ENCODE data around the gene SLC35B1. TPM values are rescaled to one million over a fixed set of nuclear protein-coding genes. Genes with fewer than 3 reads are reported as not detected.
"Not testable (repeated sequence)": the region's sequence is repeated elsewhere in the genome, so short reads cannot be mapped to it uniquely, and the experiment has no call there.

SLC35B1 gene
- total RNA-seq, 2 experiments from 2014 or later = 51.2 to 51.4 TPM

DNA sequence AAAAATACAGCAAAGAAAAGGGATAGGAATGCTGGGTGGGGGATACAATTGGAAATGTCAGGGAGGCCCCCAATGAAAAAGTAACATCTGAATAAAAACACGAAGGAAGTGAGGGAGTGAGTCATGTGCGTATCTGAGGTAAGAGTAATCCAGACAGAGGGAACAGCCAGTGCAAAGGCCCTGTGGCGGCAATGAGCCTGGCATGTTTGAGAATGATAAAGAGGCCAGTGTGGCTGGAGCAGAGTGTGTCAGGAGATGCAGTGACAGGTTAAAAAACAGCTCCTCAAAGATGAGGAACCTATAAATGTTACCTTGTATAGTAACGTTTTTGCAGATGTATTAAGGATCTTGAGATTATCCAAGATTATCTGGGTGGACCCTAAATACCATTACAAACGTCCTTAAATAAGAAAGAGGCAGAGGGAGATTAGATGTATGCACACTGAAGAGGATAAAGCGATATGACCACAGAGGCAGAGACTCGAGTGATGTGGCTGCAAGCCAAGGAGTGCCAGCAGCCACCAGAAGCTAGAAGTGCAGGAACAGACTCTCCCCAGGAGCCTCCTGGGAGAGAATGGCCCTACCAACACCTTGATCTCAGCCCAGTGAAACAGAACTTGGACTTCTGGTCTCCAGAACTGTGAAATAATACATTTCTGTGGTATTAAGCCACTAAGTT lies 17.8 kb upstream of the SLC35B1 start:
- ChIA-PET CTCF (ENCODE audit: unreplicated experiment) (no interaction called here), POLR2A (no interaction called here)
- H3K9me2 ChIP-seq (ENCODE audit: insufficient read depth, low read length) = no peaks in the 10 kb centered on the region
- H3K79me2 ChIP-seq (ENCODE audit: insufficient read depth, low read depth, low read length) = peaks cover 4% of the 10 kb centered on the region; the same call in 1 of the 2 replicates
- no TSS peak for BruUV-seq (replicated peaks)
- H2AFZ ChIP-seq (ENCODE audit: low read length) = no peak overlapping the region
- H3K27ac ChIP-seq (ENCODE audit: low read depth, low read length, poor library complexity, severe bottlenecking) = no peak overlapping the region
- H3K4me2 ChIP-seq (ENCODE audit: low read length) = no peak overlapping the region
- intact Hi-C loops (cut with micrococcal nuclease; ENCODE audit: unreplicated experiment) = no loop called here
- no peaks in the 10 kb centered on the region; the same call in 1 of the 2 replicates for H4K20me1 ChIP-seq (ENCODE audit: insufficient read depth, low read length)
- no peak overlapping the region for H3K4me3 ChIP-seq (ENCODE audit: low read depth, low read length, poor library complexity, severe bottlenecking)
- peaks cover 92% of the 10 kb centered on the region for H3K36me3 ChIP-seq (ENCODE audit: insufficient read depth, low read length)
- no peaks in the 10 kb centered on the region for H3K4me1 ChIP-seq (ENCODE audit: insufficient read depth, low read length, poor library complexity, severe bottlenecking)
- TF ChIP-seq EZH2phosphoT487 (IDR thresholded peaks at IDR 0.05; ENCODE audit: borderline replicate concordance, low read depth, low read length) = no peak
- TF ChIP-seq CTCF (conservative IDR thresholded peaks at IDR 0.05; ENCODE audit: low read length) = no peak
- DNase-seq (ENCODE audit: low spot score) = no peak
- H3K9me3 ChIP-seq (ENCODE audit: low read length) = no peaks in the 10 kb centered on the region

DNA sequence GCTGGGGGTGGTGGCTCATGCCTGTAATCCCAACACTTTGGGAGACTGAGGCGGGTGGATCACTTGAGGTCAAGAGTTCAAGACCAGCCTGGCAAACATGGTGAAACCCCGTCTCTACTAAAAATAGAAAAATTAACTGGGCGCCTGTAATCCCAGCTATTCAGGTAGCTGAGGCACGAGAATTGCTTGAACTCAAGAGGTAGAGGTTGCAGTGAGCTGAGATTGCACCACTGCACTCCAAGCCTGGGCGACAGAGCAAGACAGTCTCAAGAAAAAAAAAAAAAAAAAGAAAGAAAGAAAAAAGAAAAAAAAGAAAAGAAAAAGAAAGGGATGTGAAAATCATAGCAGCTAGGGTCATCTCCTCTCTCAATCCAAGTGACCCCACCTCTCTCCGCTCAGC lies 16.8 kb upstream of the SLC35B1 start:
- CTCF ChIA-PET (ENCODE audit: unreplicated experiment); H3K9me3 ChIP-seq (ENCODE audit: low read length); H3K9me2 ChIP-seq (ENCODE audit: insufficient read depth, low read length); H4K20me1 ChIP-seq (ENCODE audit: insufficient read depth, low read length); H3K4me2 ChIP-seq (ENCODE audit: low read length); BruUV-seq (replicated peaks); H3K4me3 ChIP-seq (ENCODE audit: low read depth, low read length, poor library complexity, severe bottlenecking); H2AFZ ChIP-seq (ENCODE audit: low read length); H3K79me2 ChIP-seq (ENCODE audit: insufficient read depth, low read depth, low read length); DNase-seq (ENCODE audit: low spot score); H3K4me1 ChIP-seq (ENCODE audit: insufficient read depth, low read length, poor library complexity, severe bottlenecking); H3K27ac ChIP-seq (ENCODE audit: low read depth, low read length, poor library complexity, severe bottlenecking); intact Hi-C loops (cut with micrococcal nuclease; ENCODE audit: unreplicated experiment): not testable (repeated sequence)
- POLR2A ChIA-PET = interaction anchor here (0.6 to 1.6 kb wide), 2 partner anchors 13 to 104 kb away, joined by 3 read pairs; no protein-coding TSS in a partner anchor
- peaks cover 93% of the 10 kb centered on the region for H3K36me3 ChIP-seq (ENCODE audit: insufficient read depth, low read length)

DNA sequence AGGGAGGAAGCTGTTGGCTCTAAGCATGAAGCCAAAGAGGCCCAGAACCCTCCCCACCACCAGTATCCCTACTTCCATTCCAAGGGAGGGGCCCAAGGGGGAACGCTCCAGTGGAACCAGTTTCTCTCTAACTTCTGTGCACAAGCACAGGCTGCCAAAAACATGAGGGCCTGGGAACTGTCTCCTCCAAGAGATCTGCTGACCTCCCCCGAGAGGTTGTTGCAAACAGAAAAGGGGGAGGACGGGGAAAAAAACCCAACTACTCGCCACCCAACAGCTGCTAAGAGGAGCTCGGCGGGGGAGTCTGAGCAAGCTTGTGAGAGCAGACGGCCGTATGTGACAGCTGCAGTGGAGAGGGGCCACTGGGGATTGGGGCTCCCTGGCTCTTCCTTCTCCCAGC lies 15.7 kb upstream of the SLC35B1 start:
- CTCF ChIA-PET (ENCODE audit: unreplicated experiment) = no interaction called here
- no peak overlapping the region for H3K4me3 ChIP-seq (ENCODE audit: low read depth, low read length, poor library complexity, severe bottlenecking)

More for the DNA sequence above, 15.7 kb upstream of the SLC35B1 start:
- H3K36me3 ChIP-seq (ENCODE audit: insufficient read depth, low read length) = peaks cover 97% of the 10 kb centered on the region
- no peak overlapping the region for H3K4me2 ChIP-seq (ENCODE audit: low read length)
- TF ChIP-seq CTCF (conservative IDR thresholded peaks at IDR 0.05; ENCODE audit: low read length) = no peak
- TF ChIP-seq EZH2phosphoT487 (IDR thresholded peaks at IDR 0.05; ENCODE audit: borderline replicate concordance, low read depth, low read length) = no peak
- H3K4me1 ChIP-seq (ENCODE audit: insufficient read depth, low read length, poor library complexity, severe bottlenecking) = no peaks in the 10 kb centered on the region
- no peaks in the 10 kb centered on the region for H3K9me2 ChIP-seq (ENCODE audit: insufficient read depth, low read length)
- H4K20me1 ChIP-seq (ENCODE audit: insufficient read depth, low read length) = no peaks in the 10 kb centered on the region; the same call in 1 of the 2 replicates
- no peak overlapping the region for H3K27ac ChIP-seq (ENCODE audit: low read depth, low read length, poor library complexity, severe bottlenecking)
- no peaks in the 10 kb centered on the region for H3K9me3 ChIP-seq (ENCODE audit: low read length)
- BruUV-seq (replicated peaks) = no TSS peak
- intact Hi-C loops (cut with micrococcal nuclease; ENCODE audit: unreplicated experiment) = no loop called here
- POLR2A ChIA-PET = interaction anchor here (1.0 to 1.6 kb wide), 2 partner anchors 9 to 15 kb away, joined by 3 read pairs; no protein-coding TSS in a partner anchor
- H2AFZ ChIP-seq (ENCODE audit: low read length) = no peak overlapping the region
- H3K79me2 ChIP-seq (ENCODE audit: insufficient read depth, low read depth, low read length) = peaks cover 4% of the 10 kb centered on the region; the same call in 1 of the 2 replicates
- no peak for DNase-seq (ENCODE audit: low spot score)

All from OCI-LY7 (cell line).